ENCODE measurements around the gene NTSR1. TPM values are rescaled to one million over a fixed set of nuclear protein-coding genes. Genes with fewer than 3 reads are reported as not detected.

NTSR1 gene
- total and polyA plus RNA-seq, 4 donors: 0.03 to 0.33 (median 0.08) TPM; not detected in 1

DNA sequence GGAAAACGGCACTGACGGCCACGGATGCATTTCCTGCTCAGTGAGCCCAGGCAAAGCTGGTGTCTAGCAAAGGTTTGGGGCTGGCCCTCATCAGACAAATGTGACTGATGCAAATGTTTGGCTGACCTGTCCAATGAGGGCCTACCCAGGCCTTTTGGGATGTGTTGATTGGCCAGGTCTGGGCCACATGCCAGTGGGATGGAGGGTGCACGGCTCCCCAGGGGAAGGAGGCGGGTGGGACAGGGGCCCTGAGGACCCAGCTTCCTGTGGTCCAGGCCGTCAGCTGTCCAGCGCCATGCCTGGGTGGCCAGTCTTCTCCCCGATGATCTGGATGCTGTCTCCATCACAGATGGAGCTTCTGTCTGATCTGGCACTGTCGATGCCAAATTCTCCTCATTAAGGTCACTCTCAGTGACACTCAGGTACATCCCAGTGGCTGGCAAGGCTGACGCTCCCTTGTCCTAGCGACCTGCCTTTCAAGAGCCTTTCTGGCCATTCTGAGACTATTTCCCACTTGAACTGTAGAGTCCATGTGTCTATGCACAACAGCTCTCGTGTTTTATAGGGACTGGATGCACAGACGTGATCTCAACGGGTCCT, 43.0 kb downstream of the NTSR1 start:
- Histone ChIP-seq H3K4me3 (ENCODE audit: low read depth in 1 of 3, low read length in 3 of 3) (no peak overlapping the region), H3K9ac (ENCODE audit: low read depth in 1 of 2, low read length in 2 of 2) (no peak overlapping the region), H3K27me3 (ENCODE audit: control insufficient read depth in 4 of 4, insufficient read depth in 4 of 4, low read length in 3 of 4) (no peaks in the 10 kb centered on the region), H3K4me1 (ENCODE audit: control insufficient read depth in 4 of 4, insufficient read depth in 4 of 4, low read length in 3 of 4) (peaks cover 0 to 5% (median 2%) of the 10 kb centered on the region in 4 donors), H3K27ac (ENCODE audit: low read depth in 1 of 2, low read length in 2 of 2) (no peak overlapping the region), H3K9me3 (ENCODE audit: control insufficient read depth in 4 of 4, low read length in 3 of 4) (no peaks in the 10 kb centered on the region), H3K36me3 (ENCODE audit: control insufficient read depth in 4 of 4, insufficient read depth in 3 of 4, low read depth in 1 of 4, low read length in 3 of 4) (no peaks in the 10 kb centered on the region)
- 82% methylated on average over 14 of the region's 14 CpGs for WGBS
- no peak for TF ChIP-seq JUND (IDR thresholded peaks at IDR 0.05)
- DNase-seq (ENCODE audit: low spot score): no peak

DNA sequence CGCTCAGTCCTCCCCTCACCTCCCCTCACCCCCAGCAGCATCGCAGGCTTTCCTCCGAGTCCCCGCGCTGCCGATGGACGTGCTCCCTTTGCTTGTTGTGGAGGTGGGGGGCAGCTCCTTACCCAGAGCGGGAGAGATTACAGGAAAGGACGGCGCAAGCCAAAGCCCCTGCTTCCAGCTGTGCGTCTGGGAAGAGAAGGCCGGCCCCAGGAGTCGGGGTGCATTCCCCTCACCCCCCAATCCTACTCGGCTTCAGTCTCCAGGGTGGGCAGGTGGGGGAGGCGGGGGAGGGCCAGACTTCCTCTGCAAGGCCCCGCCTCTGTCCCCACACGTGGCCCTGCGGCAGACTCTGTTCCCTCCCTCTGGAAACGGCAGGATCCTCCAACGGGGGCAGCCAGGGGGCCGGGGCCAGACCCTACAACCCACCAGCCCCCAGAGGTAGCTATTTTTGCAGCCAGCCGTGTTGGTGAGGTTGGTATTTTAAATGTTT, 43.6 kb downstream of the NTSR1 start:
- DNase-seq (ENCODE audit: low spot score): no peak
- 40% methylated on average over 22 of the region's 22 CpGs for WGBS
- TF ChIP-seq, protein P1, sequence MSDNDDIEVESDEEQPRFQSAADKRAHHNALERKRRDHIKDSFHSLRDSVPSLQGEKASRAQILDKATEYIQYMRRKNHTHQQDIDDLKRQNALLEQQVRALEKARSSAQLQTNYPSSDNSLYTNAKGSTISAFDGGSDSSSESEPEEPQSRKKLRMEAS (IDR thresholded peaks at IDR 0.05): no peak
- no peak for TF ChIP-seq RXRA (IDR thresholded peaks at IDR 0.05)
- TF ChIP-seq SP1 (IDR thresholded peaks at IDR 0.05): no peak
- TF ChIP-seq, protein P2, sequence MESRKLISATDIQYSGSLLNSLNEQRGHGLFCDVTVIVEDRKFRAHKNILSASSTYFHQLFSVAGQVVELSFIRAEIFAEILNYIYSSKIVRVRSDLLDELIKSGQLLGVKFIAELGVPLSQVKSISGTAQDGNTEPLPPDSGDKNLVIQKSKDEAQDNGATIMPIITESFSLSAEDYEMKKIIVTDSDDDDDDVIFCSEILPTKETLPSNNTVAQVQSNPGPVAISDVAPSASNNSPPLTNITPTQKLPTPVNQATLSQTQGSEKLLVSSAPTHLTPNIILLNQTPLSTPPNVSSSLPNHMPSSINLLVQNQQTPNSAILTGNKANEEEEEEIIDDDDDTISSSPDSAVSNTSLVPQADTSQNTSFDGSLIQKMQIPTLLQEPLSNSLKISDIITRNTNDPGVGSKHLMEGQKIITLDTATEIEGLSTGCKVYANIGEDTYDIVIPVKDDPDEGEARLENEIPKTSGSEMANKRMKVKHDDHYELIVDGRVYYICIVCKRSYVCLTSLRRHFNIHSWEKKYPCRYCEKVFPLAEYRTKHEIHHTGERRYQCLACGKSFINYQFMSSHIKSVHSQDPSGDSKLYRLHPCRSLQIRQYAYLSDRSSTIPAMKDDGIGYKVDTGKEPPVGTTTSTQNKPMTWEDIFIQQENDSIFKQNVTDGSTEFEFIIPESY (IDR thresholded peaks at IDR 0.05): no peak
- TF ChIP-seq FOXA2 (IDR thresholded peaks at IDR 0.05): no peak
- TF ChIP-seq, protein P3, sequence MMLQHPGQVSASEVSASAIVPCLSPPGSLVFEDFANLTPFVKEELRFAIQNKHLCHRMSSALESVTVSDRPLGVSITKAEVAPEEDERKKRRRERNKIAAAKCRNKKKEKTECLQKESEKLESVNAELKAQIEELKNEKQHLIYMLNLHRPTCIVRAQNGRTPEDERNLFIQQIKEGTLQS (IDR thresholded peaks at IDR 0.05): no peak
- TF ChIP-seq RAD21 (IDR thresholded peaks at IDR 0.05): no peak
- TF ChIP-seq JUND (IDR thresholded peaks at IDR 0.05): no peak
- no peak for TF ChIP-seq GABPA (IDR thresholded peaks at IDR 0.05 in 1 of 2, conservative IDR thresholded peaks at IDR 0.05 in 1 of 2)
- no peak for TF ChIP-seq HNF4G (IDR thresholded peaks at IDR 0.05)
- no peak for TF ChIP-seq EGR1 (IDR thresholded peaks at IDR 0.05; ENCODE audit: low read depth in 2 of 2)
- TF ChIP-seq, protein P4, sequence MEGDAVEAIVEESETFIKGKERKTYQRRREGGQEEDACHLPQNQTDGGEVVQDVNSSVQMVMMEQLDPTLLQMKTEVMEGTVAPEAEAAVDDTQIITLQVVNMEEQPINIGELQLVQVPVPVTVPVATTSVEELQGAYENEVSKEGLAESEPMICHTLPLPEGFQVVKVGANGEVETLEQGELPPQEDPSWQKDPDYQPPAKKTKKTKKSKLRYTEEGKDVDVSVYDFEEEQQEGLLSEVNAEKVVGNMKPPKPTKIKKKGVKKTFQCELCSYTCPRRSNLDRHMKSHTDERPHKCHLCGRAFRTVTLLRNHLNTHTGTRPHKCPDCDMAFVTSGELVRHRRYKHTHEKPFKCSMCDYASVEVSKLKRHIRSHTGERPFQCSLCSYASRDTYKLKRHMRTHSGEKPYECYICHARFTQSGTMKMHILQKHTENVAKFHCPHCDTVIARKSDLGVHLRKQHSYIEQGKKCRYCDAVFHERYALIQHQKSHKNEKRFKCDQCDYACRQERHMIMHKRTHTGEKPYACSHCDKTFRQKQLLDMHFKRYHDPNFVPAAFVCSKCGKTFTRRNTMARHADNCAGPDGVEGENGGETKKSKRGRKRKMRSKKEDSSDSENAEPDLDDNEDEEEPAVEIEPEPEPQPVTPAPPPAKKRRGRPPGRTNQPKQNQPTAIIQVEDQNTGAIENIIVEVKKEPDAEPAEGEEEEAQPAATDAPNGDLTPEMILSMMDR (IDR thresholded peaks at IDR 0.05; ENCODE audit: low read depth, low read length, missing input control): no peak
- no peak for TF ChIP-seq FOXA1 (IDR thresholded peaks at IDR 0.05)
- TF ChIP-seq TAF1 (conservative IDR thresholded peaks at IDR 0.05): no peak
- TF ChIP-seq, protein P5, sequence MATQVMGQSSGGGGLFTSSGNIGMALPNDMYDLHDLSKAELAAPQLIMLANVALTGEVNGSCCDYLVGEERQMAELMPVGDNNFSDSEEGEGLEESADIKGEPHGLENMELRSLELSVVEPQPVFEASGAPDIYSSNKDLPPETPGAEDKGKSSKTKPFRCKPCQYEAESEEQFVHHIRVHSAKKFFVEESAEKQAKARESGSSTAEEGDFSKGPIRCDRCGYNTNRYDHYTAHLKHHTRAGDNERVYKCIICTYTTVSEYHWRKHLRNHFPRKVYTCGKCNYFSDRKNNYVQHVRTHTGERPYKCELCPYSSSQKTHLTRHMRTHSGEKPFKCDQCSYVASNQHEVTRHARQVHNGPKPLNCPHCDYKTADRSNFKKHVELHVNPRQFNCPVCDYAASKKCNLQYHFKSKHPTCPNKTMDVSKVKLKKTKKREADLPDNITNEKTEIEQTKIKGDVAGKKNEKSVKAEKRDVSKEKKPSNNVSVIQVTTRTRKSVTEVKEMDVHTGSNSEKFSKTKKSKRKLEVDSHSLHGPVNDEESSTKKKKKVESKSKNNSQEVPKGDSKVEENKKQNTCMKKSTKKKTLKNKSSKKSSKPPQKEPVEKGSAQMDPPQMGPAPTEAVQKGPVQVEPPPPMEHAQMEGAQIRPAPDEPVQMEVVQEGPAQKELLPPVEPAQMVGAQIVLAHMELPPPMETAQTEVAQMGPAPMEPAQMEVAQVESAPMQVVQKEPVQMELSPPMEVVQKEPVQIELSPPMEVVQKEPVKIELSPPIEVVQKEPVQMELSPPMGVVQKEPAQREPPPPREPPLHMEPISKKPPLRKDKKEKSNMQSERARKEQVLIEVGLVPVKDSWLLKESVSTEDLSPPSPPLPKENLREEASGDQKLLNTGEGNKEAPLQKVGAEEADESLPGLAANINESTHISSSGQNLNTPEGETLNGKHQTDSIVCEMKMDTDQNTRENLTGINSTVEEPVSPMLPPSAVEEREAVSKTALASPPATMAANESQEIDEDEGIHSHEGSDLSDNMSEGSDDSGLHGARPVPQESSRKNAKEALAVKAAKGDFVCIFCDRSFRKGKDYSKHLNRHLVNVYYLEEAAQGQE (IDR thresholded peaks at IDR 0.05): no peak
- TF ChIP-seq YY1 (IDR thresholded peaks at IDR 0.05): no peak
- TF ChIP-seq HNF4A (conservative IDR thresholded peaks at IDR 0.05): no peak
- no peak for TF ChIP-seq NR2F2 (IDR thresholded peaks at IDR 0.05)

More for the DNA sequence above, 43.6 kb downstream of the NTSR1 start:
- H3K9me3 ChIP-seq (ENCODE audit: control insufficient read depth in 4 of 4, low read length in 3 of 4): no peaks in the 10 kb centered on the region
- no peak overlapping the region for H3K27ac ChIP-seq (ENCODE audit: low read depth in 1 of 2, low read length in 2 of 2)
- no peaks in the 10 kb centered on the region for H3K36me3 ChIP-seq (ENCODE audit: control insufficient read depth in 4 of 4, insufficient read depth in 3 of 4, low read depth in 1 of 4, low read length in 3 of 4)
- no peaks in the 10 kb centered on the region for H3K27me3 ChIP-seq (ENCODE audit: control insufficient read depth in 4 of 4, insufficient read depth in 4 of 4, low read length in 3 of 4)
- no peak overlapping the region for H3K9ac ChIP-seq (ENCODE audit: low read depth in 1 of 2, low read length in 2 of 2)
- H3K4me1 ChIP-seq (ENCODE audit: control insufficient read depth in 4 of 4, insufficient read depth in 4 of 4, low read length in 3 of 4): peaks cover 0 to 5% (median 2%) of the 10 kb centered on the region in 4 donors
- H3K4me3 ChIP-seq (ENCODE audit: low read depth in 1 of 3, low read length in 3 of 3): no peak overlapping the region
